ENCODE data around the gene XPO4. TPM values are rescaled to one million over a fixed set of nuclear protein-coding genes. Genes with fewer than 3 reads are reported as not detected.
"Not testable (repeated sequence)": the region's sequence is repeated elsewhere in the genome, so short reads cannot be mapped to it uniquely, and the experiment has no call there.

Gene XPO4
- polyA plus RNA-seq, 1 of the 3 experiments (the other 2 are of a cell fraction) = 4.2 TPM

GRCh38 chr13:20902438-20903163 lies at the start of gene XPO4 (continued):
- TF ChIP-seq FOXM1 (IDR thresholded peaks at IDR 0.05; ENCODE audit: low read depth) (no peak), RCOR1 (IDR thresholded peaks at IDR 0.05; ENCODE audit: low read length) (no peak), USF1 (IDR thresholded peaks at IDR 0.05; ENCODE audit: borderline replicate concordance, low read depth) (no peak), POLR2AphosphoS5 (IDR thresholded peaks at IDR 0.05; ENCODE audit: low read depth, low read length) (peak; percentile 78; the same call in 1 of the 2 replicates), JUND (IDR thresholded peaks at IDR 0.05) (no peak), TAF1 (IDR thresholded peaks at IDR 0.05; ENCODE audit: borderline replicate concordance, low read depth, low read length) (peak; percentile 76; the same call in 1 of the 2 replicates), FOSL2 (IDR thresholded peaks at IDR 0.05; ENCODE audit: borderline replicate concordance, low read depth) (no peak), MXI1 (IDR thresholded peaks at IDR 0.05; ENCODE audit: low read depth, low read length) (peak; percentile 44), TCF12 (IDR thresholded peaks at IDR 0.05) (0 out of 2 replicates have a peak, but pooled peaks have one; percentile 16), TEAD4 (IDR thresholded peaks at IDR 0.05; ENCODE audit: borderline replicate concordance, insufficient read depth) (no peak), RFX5 (IDR thresholded peaks at IDR 0.05; ENCODE audit: low read length) (no peak), YY1 (IDR thresholded peaks at IDR 0.05; ENCODE audit: low read depth) (peak; percentile 95), SIN3A (IDR thresholded peaks at IDR 0.05; ENCODE audit: borderline replicate concordance, low read depth, low read length) (0 out of 2 replicates have a peak, but pooled peaks have one; percentile 46)

- H3K4me2 ChIP-seq; H3K4me3 ChIP-seq (ENCODE audit: low read depth in 2 of 2, low read length in 1 of 2); DNase-seq; H3K9ac ChIP-seq; H2AFZ ChIP-seq (ENCODE audit: low read depth); H3F3A ChIP-seq (replicated peaks; ENCODE audit: insufficient read depth); H3K9me2 ChIP-seq; H3K4me1 ChIP-seq (ENCODE audit: control insufficient read depth in 1 of 2, insufficient read depth in 2 of 2, low read depth in 1 of 2, low read length in 1 of 2); H4K20me1 ChIP-seq (ENCODE audit: insufficient read depth); H3K27ac ChIP-seq (ENCODE audit: low read depth in 2 of 2, low read length in 1 of 2); H3K79me2 ChIP-seq (ENCODE audit: insufficient read depth); H3K36me3 ChIP-seq (replicated peaks in 1 of 2; ENCODE audit: control insufficient read depth in 1 of 2, insufficient read depth in 2 of 2, low read length in 1 of 2); H3K9me3 ChIP-seq; H3K27me3 ChIP-seq (ENCODE audit: insufficient read depth); POLR2A ChIA-PET: not testable (repeated sequence)
- CTCF ChIA-PET = interaction anchor here (0.7 kb wide), 1 partner anchor 466 kb away, joined by 3 read pairs; no protein-coding TSS in a partner anchor
- 56% methylated on average over 3 of the region's 3 CpGs for WGBS (ENCODE audit: low lambda C conversion rate)
Measured at GRCh38 chr13:20948001-20948400, 45.5 kb upstream of the XPO4 start.

DNA sequence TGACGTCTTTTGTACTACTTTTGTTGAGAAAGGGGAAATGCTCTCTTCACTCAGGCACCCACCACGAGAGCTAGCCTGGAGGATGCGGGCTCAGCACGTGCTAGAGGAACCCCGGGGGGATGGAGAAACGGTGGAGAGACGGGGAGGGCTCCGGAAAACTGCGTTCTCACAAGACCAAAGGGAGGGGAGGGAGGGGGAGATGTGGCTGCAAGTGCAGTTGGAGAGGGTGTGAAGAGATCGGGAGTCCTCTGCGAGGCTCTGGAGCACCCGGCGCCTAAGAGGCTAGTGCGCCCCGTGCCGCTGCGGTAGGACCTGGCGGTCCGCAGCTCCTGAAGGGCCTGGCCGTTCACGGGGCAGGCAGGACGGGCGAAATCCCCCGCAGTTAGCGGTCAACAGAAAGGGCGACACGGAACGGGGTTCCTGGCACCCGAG lies 43.4 kb upstream of the XPO4 start:
- Histone ChIP-seq H3K36me3 (replicated peaks in 1 of 2; ENCODE audit: control insufficient read depth in 1 of 2, insufficient read depth in 2 of 2, low read length in 1 of 2) (no peaks in the 10 kb centered on the region), H3K9ac (0 out of 2 replicates have a peak overlapping the region, but pooled peaks have one; percentile 14), H4K20me1 (ENCODE audit: insufficient read depth) (no peaks in the 10 kb centered on the region), H3K4me1 (ENCODE audit: control insufficient read depth in 1 of 2, insufficient read depth in 2 of 2, low read depth in 1 of 2, low read length in 1 of 2) (peaks cover 0 to 3% of the 10 kb centered on the region in 2 experiments; a peak in 1 of 4 replicates), H3K79me2 (ENCODE audit: insufficient read depth) (no peaks in the 10 kb centered on the region), H3K4me2 (peak overlapping the region; percentile 67; the same call in 1 of the 2 replicates), H3K4me3 (ENCODE audit: low read depth in 2 of 2, low read length in 1 of 2) (peak overlapping the region; percentile 26), H3K9me3 (no peaks in the 10 kb centered on the region), H2AFZ (ENCODE audit: low read depth) (peak overlapping the region; percentile 83), H3F3A (replicated peaks; ENCODE audit: insufficient read depth) (no peaks in the 10 kb centered on the region), H3K27me3 (ENCODE audit: insufficient read depth) (no peaks in the 10 kb centered on the region), H3K27ac (ENCODE audit: low read depth in 2 of 2, low read length in 1 of 2) (no peak overlapping the region), H3K9me2 (no peaks in the 10 kb centered on the region)
- 24% methylated on average over 16 of the region's 29 CpGs for WGBS (ENCODE audit: low lambda C conversion rate)
- DNase-seq = peak; percentile 30
- TF ChIP-seq MAX (IDR thresholded peaks at IDR 0.05; ENCODE audit: low read depth) (0 out of 2 replicates have a peak, but pooled peaks have one; percentile 20), REST (IDR thresholded peaks at IDR 0.05; ENCODE audit: low read depth, low read length) (no peak)
- ChIA-PET POLR2A (interaction anchor here (0.6 kb wide), 1 partner anchor 77 kb away, joined by 3 read pairs; no protein-coding TSS in a partner anchor), CTCF (interaction anchor here (0.9 to 1.2 kb wide), 3 partner anchors 9 to 534 kb away, joined by 3 to 5 read pairs (median 4); no protein-coding TSS in a partner anchor)
